Astrocyte (in vitro differentiated cells and primary cell): ENCODE measurements around the gene DIP2C. TPM values are rescaled to one million over a fixed set of nuclear protein-coding genes. Genes with fewer than 3 reads are reported as not detected.

Experiments
- DNase-seq: peaks from one replicate; pipeline ENCODE4 v3.0.0-alpha.2; 2010; ENCODE audit warnings: low read depth
- FAIRE-seq: peaks from 2 replicates; lab custom pipeline; 2011; peaks lifted over from hg19 to GRCh38; lab: Jason Lieb, UNC
- H2AFZ ChIP-seq: 2 replicates; pipeline ENCODE4 v1.6.0; 2012; ENCODE audit warnings: low read depth, low read length, inconsistent platforms
- H3K27ac ChIP-seq: 2 replicates; pipeline ENCODE4 v1.5.1; 2011; ENCODE audit warnings: low read depth, low read length, inconsistent platforms
- H3K27me3 ChIP-seq: 2 replicates; pipeline ENCODE4 v1.6.0; 2011; ENCODE audit warnings: low read length, inconsistent platforms; ENCODE audit not compliant: insufficient read depth
- H3K36me3 ChIP-seq: 2 replicates; pipeline ENCODE4 v1.5.1; 2011; ENCODE audit warnings: low read length, inconsistent platforms; ENCODE audit not compliant: insufficient read depth
- H3K4me1 ChIP-seq: 2 replicates; pipeline ENCODE4 v1.5.1; 2011; ENCODE audit warnings: low read length, inconsistent platforms; ENCODE audit not compliant: insufficient read depth
- H3K4me2 ChIP-seq: 2 replicates; pipeline ENCODE4 v1.6.0; 2012; ENCODE audit warnings: low read length, inconsistent platforms
- H3K4me3 ChIP-seq: 2 replicates; pipeline ENCODE4 v1.5.1; 2011; ENCODE audit warnings: low read depth, mild to moderate bottlenecking, low read length, inconsistent platforms; ENCODE audit not compliant: insufficient read depth
- H3K79me2 ChIP-seq: 2 replicates; pipeline ENCODE4 v1.6.0; 2012; ENCODE audit warnings: mild to moderate bottlenecking, low read length, inconsistent platforms; ENCODE audit not compliant: insufficient read depth
- H3K9ac ChIP-seq: 2 replicates; pipeline ENCODE4 v1.6.0; 2012; ENCODE audit warnings: mild to moderate bottlenecking, low read length, inconsistent platforms
- H3K9me3 ChIP-seq: 2 replicates; pipeline ENCODE4 v1.5.1; 2012; ENCODE audit warnings: low read depth, mild to moderate bottlenecking, low read length, inconsistent platforms; ENCODE audit not compliant: insufficient read depth
- H4K20me1 ChIP-seq: 2 replicates; pipeline ENCODE4 v1.6.0; 2012; ENCODE audit warnings: low read length, inconsistent platforms; ENCODE audit not compliant: insufficient read depth
- H3K27ac Mint-ChIP-seq: one replicate; pipeline ENCODE4 v1.8.0; 2021; ENCODE audit warnings: mild to moderate bottlenecking, mixed read lengths; ENCODE audit not compliant: unreplicated experiment
- H3K27me3 Mint-ChIP-seq: one replicate; pipeline ENCODE4 v1.8.0; 2021; ENCODE audit warnings: low read depth, mixed read lengths; ENCODE audit not compliant: unreplicated experiment
- H3K36me3 Mint-ChIP-seq: one replicate; pipeline ENCODE4 v1.8.0; 2021; ENCODE audit warnings: low read depth, mixed read lengths; ENCODE audit not compliant: unreplicated experiment
- H3K4me1 Mint-ChIP-seq: one replicate; pipeline ENCODE4 v1.8.0; 2021; ENCODE audit warnings: low read depth, mixed read lengths; ENCODE audit not compliant: unreplicated experiment
- H3K4me3 Mint-ChIP-seq: one replicate; pipeline ENCODE4 v1.8.0; 2021; ENCODE audit warnings: mild to moderate bottlenecking, moderate library complexity, mixed read lengths; ENCODE audit not compliant: unreplicated experiment
- H3K9me3 Mint-ChIP-seq: one replicate; pipeline ENCODE4 v1.8.0; 2021; ENCODE audit warnings: mild to moderate bottlenecking, mixed read lengths; ENCODE audit not compliant: unreplicated experiment
- CTCF ChIP-seq: IDR thresholded peaks from 2 replicates; pipeline ENCODE4 v1.5.1; 2011; ENCODE audit warnings: low read depth, mild to moderate bottlenecking, inconsistent platforms, low read length, moderate library complexity; ENCODE audit not compliant: insufficient read depth
- EZH2 ChIP-seq: IDR thresholded peaks from 2 replicates; pipeline ENCODE4 v1.6.1; 2012; ENCODE audit warnings: mild to moderate bottlenecking, low read length, inconsistent platforms; ENCODE audit not compliant: insufficient read depth
- total RNA-seq: library from RNA; stranded (reverse); gene quantifications from 2 replicates; pipeline ENCODE4 v1.2.1, GENCODE V29; 2021

Gene DIP2C
- total RNA-seq, 1 donor from 2014 or later = 27.3 TPM

DNA sequence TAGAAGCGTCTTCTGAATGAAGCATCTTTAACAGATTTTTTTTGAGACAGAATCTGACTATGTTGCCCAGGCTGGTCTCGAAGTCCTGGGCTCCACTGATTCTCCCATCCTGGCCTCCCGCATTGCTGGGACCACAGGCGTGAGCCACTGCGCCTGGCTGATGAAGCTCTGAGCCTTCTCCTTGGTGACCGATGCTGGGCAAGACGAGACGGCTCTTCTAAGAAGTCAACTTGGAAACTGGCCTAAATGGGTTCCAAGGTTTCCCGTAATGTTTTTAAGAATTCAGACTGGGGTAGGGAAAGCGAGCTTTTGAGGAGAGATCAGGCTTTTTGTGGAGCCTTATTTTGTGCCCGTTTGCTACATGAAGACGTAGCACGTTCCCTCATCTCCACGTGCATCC is 329.7 kb downstream of the DIP2C start:
- Mint-ChIP-seq H3K36me3 (peaks cover 36% of the 10 kb centered on the region), H3K4me1 (peaks cover 4% of the 10 kb centered on the region), H3K27ac (no peak overlapping the region), H3K4me3 (no peak overlapping the region), H3K27me3 (no peaks in the 10 kb centered on the region), H3K9me3 (no peaks in the 10 kb centered on the region)
- no peak overlapping the region for H3K4me2 ChIP-seq
- no peak overlapping the region for H3K9ac ChIP-seq
- FAIRE-seq = no peak
- no peaks in the 10 kb centered on the region for H3K4me1 ChIP-seq
- H3K27ac ChIP-seq = no peak overlapping the region
- no peaks in the 10 kb centered on the region for H3K27me3 ChIP-seq
- H3K79me2 ChIP-seq = no peaks in the 10 kb centered on the region
- TF ChIP-seq CTCF = no peak
- no peak for TF ChIP-seq EZH2
- no peak overlapping the region for H2AFZ ChIP-seq
- H3K36me3 ChIP-seq = peaks cover 18% of the 10 kb centered on the region
- H3K9me3 ChIP-seq = no peaks in the 10 kb centered on the region
- peaks cover 7% of the 10 kb centered on the region for H4K20me1 ChIP-seq
- H3K4me3 ChIP-seq = no peak overlapping the region
- DNase-seq = no peak

DNA sequence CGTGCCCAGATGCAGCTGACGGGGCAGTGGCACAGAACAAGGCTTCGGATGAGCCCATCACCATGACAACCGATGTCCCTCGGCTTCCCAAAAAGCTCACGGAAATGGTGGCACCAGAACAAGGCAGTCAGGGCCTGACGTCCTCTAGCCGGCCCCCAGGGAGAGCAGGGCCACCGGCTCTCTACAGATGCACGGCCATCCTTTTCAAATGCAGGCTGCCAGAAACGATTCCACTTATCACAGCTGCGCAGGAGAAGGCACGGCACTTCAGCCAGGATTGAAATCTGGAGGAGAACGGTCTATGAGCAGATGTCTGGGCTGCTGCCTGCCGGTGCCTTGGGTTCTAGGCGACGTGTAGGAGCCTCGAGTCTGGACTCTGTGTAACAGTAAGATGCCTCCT is 330.4 kb downstream of the DIP2C start:
- no peaks in the 10 kb centered on the region for H3K27me3 ChIP-seq
- no peak for DNase-seq
- no peak overlapping the region for H3K4me3 ChIP-seq
- no peak for TF ChIP-seq CTCF
- TF ChIP-seq EZH2 = no peak
- H2AFZ ChIP-seq = no peak overlapping the region
- no peaks in the 10 kb centered on the region for H3K4me1 ChIP-seq
- H3K27ac Mint-ChIP-seq = no peak overlapping the region
- H3K9ac ChIP-seq = no peak overlapping the region
- no peaks in the 10 kb centered on the region for H3K9me3 Mint-ChIP-seq
- H4K20me1 ChIP-seq = peaks cover 7% of the 10 kb centered on the region
- no peak overlapping the region for H3K27ac ChIP-seq
- no peaks in the 10 kb centered on the region for H3K79me2 ChIP-seq
- peaks cover 34% of the 10 kb centered on the region for H3K36me3 Mint-ChIP-seq
- H3K9me3 ChIP-seq = no peaks in the 10 kb centered on the region
- no peak for FAIRE-seq
- no peak overlapping the region for H3K4me2 ChIP-seq
- no peaks in the 10 kb centered on the region for H3K27me3 Mint-ChIP-seq
- no peak overlapping the region for H3K4me3 Mint-ChIP-seq
- peaks cover 4% of the 10 kb centered on the region for H3K4me1 Mint-ChIP-seq
- H3K36me3 ChIP-seq = peaks cover 16% of the 10 kb centered on the region

GRCh38 chr10:357201-357950 is 332.1 kb downstream of the DIP2C start:
- H3K27me3 ChIP-seq = no peaks in the 10 kb centered on the region
- TF ChIP-seq CTCF (no peak), EZH2 (no peak)
- Mint-ChIP-seq H3K27me3 (no peaks in the 10 kb centered on the region), H3K27ac (no peak overlapping the region), H3K4me1 (peaks cover 4% of the 10 kb centered on the region), H3K4me3 (no peak overlapping the region), H3K9me3 (no peaks in the 10 kb centered on the region), H3K36me3 (peaks cover 36% of the 10 kb centered on the region)
- peaks cover 7% of the 10 kb centered on the region for H4K20me1 ChIP-seq
- H3K9ac ChIP-seq = no peak overlapping the region
- H3K4me2 ChIP-seq = no peak overlapping the region
- no peak overlapping the region for H3K27ac ChIP-seq
- H3K9me3 ChIP-seq = no peaks in the 10 kb centered on the region
- no peak overlapping the region for H3K4me3 ChIP-seq
- H2AFZ ChIP-seq = no peak overlapping the region
- H3K79me2 ChIP-seq = no peaks in the 10 kb centered on the region
- no peak for DNase-seq
- peaks cover 11% of the 10 kb centered on the region for H3K36me3 ChIP-seq
- no peaks in the 10 kb centered on the region for H3K4me1 ChIP-seq
- FAIRE-seq = no peak
